SKM-1 (cell line): ENCODE results near the gene NAP1L5.

ENCODE experiments used
- DNase-seq: peaks from one replicate; lab custom pipeline; 2025; ENCODE audit not compliant: unreplicated experiment; lab: John Stamatoyannopoulos, UW

The NAP1L5 gene

DNA sequence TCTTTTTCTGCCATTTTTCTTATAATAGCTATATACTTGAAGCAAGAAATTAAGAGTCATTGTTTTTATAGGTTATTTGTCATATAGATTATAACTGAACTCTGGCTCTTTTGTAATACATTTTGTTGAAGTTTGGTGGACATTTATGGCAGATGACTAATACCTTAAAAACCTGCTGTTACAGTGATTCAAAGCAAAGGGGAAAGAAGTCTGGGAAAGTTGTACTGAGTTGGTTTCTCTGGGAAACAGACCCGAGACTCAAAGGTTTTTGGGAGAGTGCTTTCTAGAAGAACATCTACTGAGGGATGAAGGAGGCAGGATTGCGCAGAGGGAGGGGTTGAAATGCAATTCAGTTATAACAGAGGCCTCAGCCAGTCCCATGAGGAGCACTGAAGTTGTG is 35.9 kb downstream of the NAP1L5 start:
- DNase-seq = no peak

DNA sequence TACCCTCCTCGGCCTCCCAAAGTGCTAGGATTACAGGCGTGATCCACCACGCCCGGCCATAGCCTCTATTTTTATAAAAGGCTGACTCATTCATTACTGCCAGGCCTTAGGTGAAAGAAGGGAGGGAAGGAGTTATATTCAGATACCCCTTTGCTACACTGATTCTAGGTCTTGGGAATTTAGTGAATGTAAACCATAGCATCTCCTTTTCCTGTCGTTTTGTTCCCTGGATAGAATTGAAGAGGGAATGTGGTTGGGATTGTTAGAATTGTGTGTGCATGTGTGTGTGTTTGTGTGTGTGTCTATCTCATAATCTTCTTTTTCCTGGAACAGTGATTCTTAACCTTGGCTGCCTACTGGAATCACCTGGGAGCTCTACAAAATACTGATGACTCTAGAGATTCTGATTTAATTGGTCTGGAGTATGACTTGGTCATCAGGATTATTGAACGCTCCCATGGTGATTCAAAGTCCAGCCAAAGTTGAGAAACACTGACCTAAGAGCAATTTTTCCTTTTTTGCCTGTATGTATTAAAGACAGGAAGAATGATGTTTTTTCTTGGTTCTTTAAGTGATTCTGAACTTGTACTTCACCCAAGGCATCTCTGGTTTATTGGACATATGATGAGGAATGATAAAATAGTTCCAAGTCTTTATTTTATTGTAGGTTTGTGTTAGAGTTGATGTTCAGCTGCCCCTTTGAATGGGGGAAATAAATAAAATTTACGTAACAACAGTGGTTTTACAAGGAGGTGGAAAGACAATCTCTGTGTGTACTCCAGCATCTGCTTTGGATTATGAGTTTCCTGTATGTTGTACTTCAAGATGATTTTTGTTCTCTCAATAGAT is 37.0 kb downstream of the NAP1L5 start:
- DNase-seq = no peak

DNA sequence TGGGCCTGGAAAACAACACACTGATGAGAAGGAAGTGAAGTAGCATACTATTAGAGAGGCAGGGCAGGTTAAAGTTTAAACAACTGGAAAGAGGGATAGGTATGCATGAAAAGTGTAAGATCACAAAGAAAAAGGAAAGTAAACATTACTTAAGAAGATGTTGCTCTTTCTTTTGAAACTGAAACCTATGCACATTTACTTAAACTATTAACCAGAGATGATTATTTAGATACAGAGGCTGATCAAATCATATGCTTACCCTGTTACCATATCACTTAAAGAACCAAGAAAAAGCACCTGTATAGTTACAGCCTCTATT is 37.8 kb downstream of the NAP1L5 start:
- no peak for DNase-seq

DNA sequence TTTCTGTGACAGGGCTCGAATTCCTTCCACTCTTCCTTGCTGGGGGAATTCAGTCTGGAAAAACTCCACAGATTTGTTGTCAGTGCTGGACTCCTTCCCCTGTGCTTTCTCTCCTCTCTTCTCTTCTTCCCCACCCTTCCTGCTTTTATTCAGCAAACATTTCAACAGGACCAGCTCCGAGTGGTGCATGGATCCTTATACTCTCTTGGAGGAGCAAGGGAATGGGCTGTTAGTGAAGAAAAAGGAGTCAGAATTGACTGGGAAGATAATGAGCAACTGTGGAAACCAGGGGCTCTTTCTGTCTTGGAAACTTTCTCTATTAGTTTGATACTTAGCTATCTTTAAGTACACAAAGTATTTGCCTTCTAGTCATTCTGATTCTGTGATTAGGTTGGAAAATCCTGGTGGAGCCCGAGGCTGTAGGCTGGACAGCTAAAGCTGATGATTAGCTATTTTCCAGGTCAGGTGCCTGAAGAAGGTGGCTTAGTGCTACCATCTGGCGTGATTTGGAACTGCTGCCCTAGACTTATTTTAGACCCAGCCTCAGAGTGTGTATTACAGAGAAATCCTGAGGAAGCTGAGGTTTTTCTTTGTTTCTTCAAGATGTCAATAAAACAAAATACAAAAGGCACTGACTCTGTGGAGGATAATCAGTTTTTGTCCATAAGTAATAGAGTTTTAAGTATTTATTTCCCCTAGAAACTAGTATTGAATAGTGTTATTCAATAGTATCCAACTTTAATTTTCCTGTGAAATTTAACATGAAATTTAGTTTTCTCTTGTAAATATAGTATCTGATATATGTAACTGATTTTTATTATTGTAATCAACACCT is 38.4 kb downstream of the NAP1L5 start:
- DNase-seq = no peak

DNA sequence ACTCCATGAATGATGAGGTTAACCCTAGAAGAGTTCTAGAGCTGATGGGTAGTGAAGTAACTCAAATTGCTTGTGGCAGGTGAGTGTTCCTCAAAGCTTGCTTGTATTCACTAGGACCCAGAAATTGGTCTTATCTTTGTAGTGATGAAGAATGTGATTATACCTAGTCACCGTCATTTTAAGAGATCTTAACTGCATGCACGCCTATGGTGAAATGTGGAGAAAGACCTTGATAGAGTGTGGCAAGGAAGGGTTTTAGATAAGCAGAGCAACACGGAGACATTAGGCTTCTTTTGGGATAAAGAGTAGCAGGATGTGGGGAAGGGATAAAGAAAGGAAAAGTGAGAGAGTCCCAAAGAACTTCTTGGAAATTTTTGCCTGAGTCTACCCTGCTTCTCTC is 42.4 kb downstream of the NAP1L5 start:
- no peak for DNase-seq

DNA sequence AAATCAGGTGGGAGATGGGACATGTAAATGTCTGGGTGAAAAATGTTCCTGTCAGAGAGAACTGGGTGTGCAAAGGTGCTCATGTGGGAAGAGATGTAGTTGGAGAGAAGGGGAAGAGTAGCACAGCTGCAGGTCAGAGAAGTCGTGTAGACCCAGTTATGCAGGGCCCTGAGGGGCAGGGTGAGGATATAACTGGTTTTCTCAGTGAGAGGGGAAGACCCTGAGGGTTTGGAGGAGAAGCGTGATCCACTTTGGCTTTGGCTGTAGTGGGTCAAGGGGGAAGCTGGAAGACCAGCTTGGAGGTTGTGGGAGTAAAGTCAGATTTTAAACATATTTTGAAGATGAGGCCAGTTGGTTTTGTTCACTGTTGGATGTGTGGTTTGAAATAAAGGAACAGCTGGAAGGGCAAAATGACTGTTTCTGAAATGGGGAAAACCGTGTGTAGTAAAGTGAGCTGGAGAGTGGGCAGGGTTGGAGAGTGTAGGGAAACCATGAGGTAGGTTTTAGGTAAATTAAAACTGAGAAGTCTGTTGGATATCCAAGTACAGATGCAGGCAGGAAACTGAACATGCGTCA is 44.2 kb downstream of the NAP1L5 start:
- DNase-seq = no peak

DNA sequence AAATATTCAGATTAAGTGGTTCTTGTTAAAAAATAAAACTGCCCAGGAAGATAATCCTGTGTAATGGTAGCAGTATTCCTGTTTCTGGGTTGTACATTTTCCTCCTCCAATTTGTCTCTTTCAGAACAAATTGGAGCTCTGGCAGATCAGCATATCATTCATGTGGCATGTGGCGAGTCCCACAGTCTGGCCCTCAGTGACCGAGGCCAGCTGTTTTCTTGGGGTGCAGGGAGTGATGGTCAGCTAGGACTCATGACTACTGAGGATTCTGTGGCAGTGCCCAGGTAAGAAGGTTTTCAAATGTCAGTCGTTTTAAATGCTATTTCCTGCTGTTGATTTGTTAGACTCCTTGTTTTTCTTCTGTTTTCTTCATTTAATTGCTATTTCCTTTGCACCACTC is 47.9 kb downstream of the NAP1L5 start:
- no peak for DNase-seq

DNA sequence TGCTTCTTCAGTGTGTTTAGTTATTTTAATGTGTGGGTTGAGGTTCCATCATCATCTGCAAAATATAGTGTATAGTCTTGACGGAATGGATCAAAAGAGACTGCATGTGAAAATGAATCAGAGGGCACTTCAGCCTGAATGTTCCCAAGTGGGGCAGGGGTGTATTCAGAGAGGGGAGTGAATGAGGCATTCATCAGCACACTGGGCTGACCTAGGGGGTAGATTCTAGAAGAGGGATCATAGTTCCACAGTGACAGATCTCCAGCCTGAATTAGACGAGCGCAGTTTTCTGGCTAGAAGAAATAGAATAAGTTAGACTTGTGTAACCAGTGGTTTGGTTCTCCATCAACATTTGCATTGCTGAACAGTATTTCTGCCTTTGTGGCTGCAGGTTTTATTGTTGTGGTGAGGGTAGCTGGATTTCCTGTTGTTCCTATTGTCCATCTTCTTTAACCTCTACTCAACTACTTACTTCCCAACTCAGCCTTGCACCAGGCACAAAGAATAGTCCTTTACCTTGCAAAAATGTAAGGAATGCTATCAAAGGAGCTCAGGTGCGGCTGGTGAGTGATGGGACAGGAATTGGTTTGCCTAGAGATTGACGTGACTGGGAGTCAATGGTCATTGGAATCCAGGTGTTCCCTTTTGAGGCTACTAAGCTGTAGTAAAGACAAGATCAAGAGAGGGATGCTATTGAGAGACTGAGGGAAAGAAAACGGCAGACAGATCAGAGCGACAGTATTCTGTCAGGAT is 50.9 kb downstream of the NAP1L5 start:
- no peak for DNase-seq

DNA sequence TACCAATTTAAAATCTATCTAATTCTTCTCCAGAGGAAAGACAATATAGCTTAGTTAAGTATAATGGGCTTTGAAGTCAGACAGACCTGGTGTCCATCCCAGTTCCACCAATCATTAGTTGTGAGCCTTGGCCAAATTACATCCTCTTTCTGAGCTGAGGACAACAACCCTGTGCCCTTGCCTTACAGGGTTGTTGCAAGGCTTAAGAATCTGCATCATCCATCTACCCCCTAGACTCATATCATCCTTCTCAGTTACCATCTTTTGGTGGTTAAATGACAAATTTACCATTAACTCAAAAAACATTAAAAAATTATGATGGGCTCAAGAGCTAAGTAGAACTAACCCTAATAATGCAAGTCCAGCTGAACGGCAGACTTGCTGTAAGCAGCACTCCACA is 51.6 kb downstream of the NAP1L5 start:
- DNase-seq = no peak
